Neural crest cell (in vitro differentiated cells): ENCODE measurements around the gene ADM. TPM values are rescaled to one million over a fixed set of nuclear protein-coding genes. Genes with fewer than 3 reads are reported as not detected.
A peak's percentile ranks its signal among the peaks of the same experiment; 100 is the strongest.

Experiments used
- DNase-seq: peaks from one replicate; pipeline ENCODE4 v3.0.0; 2021; ENCODE audit warnings: low read depth, mixed read lengths, low spot score
- H3K27ac Mint-ChIP-seq: one replicate; pipeline ENCODE4 v1.8.0; 2021; ENCODE audit warnings: mild to moderate bottlenecking, mixed read lengths; ENCODE audit not compliant: unreplicated experiment
- H3K27me3 Mint-ChIP-seq: 2 replicates; pipeline ENCODE4 v1.8.0; 2021; ENCODE audit warnings: low read depth, mild to moderate bottlenecking, mixed read lengths
- H3K36me3 Mint-ChIP-seq: 2 replicates; pipeline ENCODE4 v1.8.0; 2021; ENCODE audit warnings: low read depth, mild to moderate bottlenecking, mixed read lengths
- H3K4me1 Mint-ChIP-seq: 2 replicates; pipeline ENCODE4 v1.8.0; 2021; ENCODE audit warnings: mixed read lengths
- H3K4me3 Mint-ChIP-seq: one replicate; pipeline ENCODE4 v1.8.0; 2021; ENCODE audit warnings: mild to moderate bottlenecking, mixed read lengths
- H3K9me3 Mint-ChIP-seq: 2 replicates; pipeline ENCODE4 v1.8.0; 2021; ENCODE audit warnings: mixed read lengths
- total RNA-seq: library from RNA; stranded (reverse); gene quantifications from 2 replicates; pipeline ENCODE4 v1.2.1, GENCODE V29; 2021
- TF ChIP-seq, protein P1 (sequence below): fragments of 200-600 bp; sonication (generic); conservative IDR thresholded peaks from 2 replicates; pipeline ENCODE4 v1.5.0; 2021; ENCODE audit warnings: antibody characterized with exemption, mild to moderate bottlenecking

The ADM gene
- total RNA-seq, 1 donor from 2014 or later: 13.9 TPM

GRCh38 chr11:10315083-10315482, 10.2 kb downstream of the ADM start:
- Mint-ChIP-seq H3K36me3 (no peaks in the 10 kb centered on the region), H3K4me3 (no peak overlapping the region), H3K27me3 (peaks cover 3% of the 10 kb centered on the region), H3K27ac (no peak overlapping the region), H3K9me3 (no peaks in the 10 kb centered on the region), H3K4me1 (peaks cover 51% of the 10 kb centered on the region)
- TF ChIP-seq, protein P1, sequence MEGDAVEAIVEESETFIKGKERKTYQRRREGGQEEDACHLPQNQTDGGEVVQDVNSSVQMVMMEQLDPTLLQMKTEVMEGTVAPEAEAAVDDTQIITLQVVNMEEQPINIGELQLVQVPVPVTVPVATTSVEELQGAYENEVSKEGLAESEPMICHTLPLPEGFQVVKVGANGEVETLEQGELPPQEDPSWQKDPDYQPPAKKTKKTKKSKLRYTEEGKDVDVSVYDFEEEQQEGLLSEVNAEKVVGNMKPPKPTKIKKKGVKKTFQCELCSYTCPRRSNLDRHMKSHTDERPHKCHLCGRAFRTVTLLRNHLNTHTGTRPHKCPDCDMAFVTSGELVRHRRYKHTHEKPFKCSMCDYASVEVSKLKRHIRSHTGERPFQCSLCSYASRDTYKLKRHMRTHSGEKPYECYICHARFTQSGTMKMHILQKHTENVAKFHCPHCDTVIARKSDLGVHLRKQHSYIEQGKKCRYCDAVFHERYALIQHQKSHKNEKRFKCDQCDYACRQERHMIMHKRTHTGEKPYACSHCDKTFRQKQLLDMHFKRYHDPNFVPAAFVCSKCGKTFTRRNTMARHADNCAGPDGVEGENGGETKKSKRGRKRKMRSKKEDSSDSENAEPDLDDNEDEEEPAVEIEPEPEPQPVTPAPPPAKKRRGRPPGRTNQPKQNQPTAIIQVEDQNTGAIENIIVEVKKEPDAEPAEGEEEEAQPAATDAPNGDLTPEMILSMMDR: no peak
- no peak for DNase-seq

- Mint-ChIP-seq H3K27ac (peak overlapping the region; percentile 38), H3K36me3 (no peaks in the 10 kb centered on the region), H3K4me3 (peak overlapping the region; percentile 15), H3K4me1 (peaks cover 52% of the 10 kb centered on the region), H3K27me3 (no peaks in the 10 kb centered on the region), H3K9me3 (no peaks in the 10 kb centered on the region)
- peak; percentile 36 for DNase-seq
- TF ChIP-seq, protein P1: no peak
These were observed 12.4 kb downstream of the ADM start for GRCh38 chr11:10317151-10317755.

DNA sequence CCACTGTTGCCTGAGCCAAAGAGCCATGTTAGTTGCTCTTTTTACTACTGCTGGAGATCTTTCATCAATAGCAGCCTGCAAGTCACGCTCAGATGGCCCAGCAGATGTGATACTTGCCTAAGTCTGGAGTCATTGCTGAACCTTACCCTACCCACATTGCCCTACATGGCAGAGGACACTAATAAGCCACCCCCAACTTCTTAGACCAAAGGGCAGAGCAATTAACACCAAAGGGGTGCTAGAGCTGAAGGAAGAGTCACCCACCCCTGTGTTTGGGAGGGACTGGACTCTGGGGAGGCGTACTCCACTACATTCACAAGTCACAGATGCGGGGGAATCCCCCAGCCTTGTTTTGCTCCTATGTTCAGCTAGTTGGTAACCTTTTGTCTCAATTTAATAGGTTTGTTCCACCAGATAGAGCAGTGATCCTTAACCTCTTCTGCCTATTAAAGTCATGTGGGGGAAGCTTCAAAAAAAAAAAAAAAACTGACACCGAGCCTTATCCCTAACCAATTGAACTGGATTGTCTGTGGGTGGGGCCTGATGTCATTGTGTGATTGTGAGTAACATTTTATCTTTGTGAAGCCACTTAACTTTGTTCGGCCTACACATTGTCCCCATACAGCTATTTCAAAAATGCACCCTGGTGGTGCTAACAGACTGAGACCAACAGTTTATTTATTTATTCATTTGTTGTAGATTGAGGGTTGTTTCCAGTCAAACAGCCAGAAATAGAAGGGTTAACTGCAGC, 13.1 kb downstream of the ADM start:
- H3K27me3 Mint-ChIP-seq: no peaks in the 10 kb centered on the region
- DNase-seq: no peak
- TF ChIP-seq, protein P1: no peak
- peak overlapping the region; percentile 38 for H3K27ac Mint-ChIP-seq
- H3K4me1 Mint-ChIP-seq: peaks cover 56% of the 10 kb centered on the region
- H3K4me3 Mint-ChIP-seq: peak overlapping the region; percentile 41
- H3K36me3 Mint-ChIP-seq: no peaks in the 10 kb centered on the region
- no peaks in the 10 kb centered on the region for H3K9me3 Mint-ChIP-seq

GRCh38 chr11:10318527-10318802, 13.6 kb downstream of the ADM start:
- peaks cover 62% of the 10 kb centered on the region for H3K4me1 Mint-ChIP-seq
- H3K4me3 Mint-ChIP-seq: peak overlapping the region; percentile 41
- H3K9me3 Mint-ChIP-seq: no peaks in the 10 kb centered on the region
- H3K27ac Mint-ChIP-seq: no peak overlapping the region
- TF ChIP-seq, protein P1: no peak
- H3K27me3 Mint-ChIP-seq: no peaks in the 10 kb centered on the region
- DNase-seq: no peak
- no peaks in the 10 kb centered on the region for H3K36me3 Mint-ChIP-seq

GRCh38 chr11:10319702-10320558, 15.1 kb downstream of the ADM start:
- no peak overlapping the region for H3K4me3 Mint-ChIP-seq
- H3K27ac Mint-ChIP-seq: no peak overlapping the region
- no peak for DNase-seq
- TF ChIP-seq, protein P1: no peak
- H3K9me3 Mint-ChIP-seq: no peaks in the 10 kb centered on the region
- no peaks in the 10 kb centered on the region for H3K27me3 Mint-ChIP-seq
- H3K36me3 Mint-ChIP-seq: no peaks in the 10 kb centered on the region
- peaks cover 58% of the 10 kb centered on the region for H3K4me1 Mint-ChIP-seq
